ENCODE measurements around the gene ATP2C2. TPM values are rescaled to one million over a fixed set of nuclear protein-coding genes. Genes with fewer than 3 reads are reported as not detected.

ATP2C2 gene
- not detected for polyA plus RNA-seq (2012; ENCODE audit: low read depth, missing spikeins)

GRCh38 chr16:84368308-84368996, at the start of gene ATP2C2:
Gene ATP2C2, plus strand, starts transcription at chr16:84368538. Its CDS starts 78 bp downstream, at chr16:84368616.
- FAIRE-seq (no peak), DNase-seq (ENCODE audit: insufficient read length, low spot score) (no peak)
- TF ChIP-seq SPI1 (IDR thresholded peaks at IDR 0.05; ENCODE audit: low read depth, low read length) (no peak), POLR2A (IDR thresholded peaks at IDR 0.05; ENCODE audit: low read depth, low read length) (no peak), POLR2AphosphoS5 (IDR thresholded peaks at IDR 0.05; ENCODE audit: low read depth, low read length) (no peak), PAX5 (IDR thresholded peaks at IDR 0.05; ENCODE audit: insufficient read depth, low read length, severe bottlenecking) (no peak), POU2F2 (IDR thresholded peaks at IDR 0.05; ENCODE audit: low read depth, low read length) (no peak), TAF1 (IDR thresholded peaks at IDR 0.05; ENCODE audit: low read depth, low read length) (no peak)

GRCh38 chr16:84319146-84319760, 49.1 kb upstream of the ATP2C2 start:
- TF ChIP-seq TAF1 (IDR thresholded peaks at IDR 0.05; ENCODE audit: low read depth, low read length) (no peak), SPI1 (IDR thresholded peaks at IDR 0.05; ENCODE audit: low read depth, low read length) (no peak), POU2F2 (IDR thresholded peaks at IDR 0.05; ENCODE audit: low read depth, low read length) (no peak), PAX5 (IDR thresholded peaks at IDR 0.05; ENCODE audit: insufficient read depth, low read length, severe bottlenecking) (no peak), POLR2AphosphoS5 (IDR thresholded peaks at IDR 0.05; ENCODE audit: low read depth, low read length) (no peak), POLR2A (IDR thresholded peaks at IDR 0.05; ENCODE audit: low read depth, low read length) (no peak)
- no peak for DNase-seq (ENCODE audit: insufficient read length, low spot score)
- no peak for FAIRE-seq

- DNase-seq (ENCODE audit: insufficient read length, low spot score) = no peak
- TF ChIP-seq SPI1 (IDR thresholded peaks at IDR 0.05; ENCODE audit: low read depth, low read length) (no peak), POLR2AphosphoS5 (IDR thresholded peaks at IDR 0.05; ENCODE audit: low read depth, low read length) (no peak), POU2F2 (IDR thresholded peaks at IDR 0.05; ENCODE audit: low read depth, low read length) (no peak), POLR2A (IDR thresholded peaks at IDR 0.05; ENCODE audit: low read depth, low read length) (no peak), PAX5 (IDR thresholded peaks at IDR 0.05; ENCODE audit: insufficient read depth, low read length, severe bottlenecking) (no peak), TAF1 (IDR thresholded peaks at IDR 0.05; ENCODE audit: low read depth, low read length) (no peak)
- no peak for FAIRE-seq
Measured at GRCh38 chr16:84320511-84320910, 47.8 kb upstream of the ATP2C2 start.

- TF ChIP-seq POU2F2 (IDR thresholded peaks at IDR 0.05; ENCODE audit: low read depth, low read length) = no peak
- TF ChIP-seq POLR2AphosphoS5 (IDR thresholded peaks at IDR 0.05; ENCODE audit: low read depth, low read length) = no peak
- TF ChIP-seq POLR2A (IDR thresholded peaks at IDR 0.05; ENCODE audit: low read depth, low read length) = no peak
- no peak for DNase-seq (ENCODE audit: insufficient read length, low spot score)
- no peak for FAIRE-seq
Measured at GRCh38 chr16:84321932-84322331, 46.4 kb upstream of the ATP2C2 start.

GRCh38 chr16:84322749-84323148, 45.6 kb upstream of the ATP2C2 start:
- FAIRE-seq (no peak), DNase-seq (ENCODE audit: insufficient read length, low spot score) (no peak)
- TF ChIP-seq POLR2AphosphoS5 (IDR thresholded peaks at IDR 0.05; ENCODE audit: low read depth, low read length) (no peak), POU2F2 (IDR thresholded peaks at IDR 0.05; ENCODE audit: low read depth, low read length) (no peak), POLR2A (IDR thresholded peaks at IDR 0.05; ENCODE audit: low read depth, low read length) (no peak), SPI1 (IDR thresholded peaks at IDR 0.05; ENCODE audit: low read depth, low read length) (no peak), TAF1 (IDR thresholded peaks at IDR 0.05; ENCODE audit: low read depth, low read length) (no peak), PAX5 (IDR thresholded peaks at IDR 0.05; ENCODE audit: insufficient read depth, low read length, severe bottlenecking) (no peak)

- FAIRE-seq = no peak
- DNase-seq (ENCODE audit: insufficient read length, low spot score) = no peak
- no peak for TF ChIP-seq POU2F2 (IDR thresholded peaks at IDR 0.05; ENCODE audit: low read depth, low read length)
- TF ChIP-seq POLR2A (IDR thresholded peaks at IDR 0.05; ENCODE audit: low read depth, low read length) = no peak
- no peak for TF ChIP-seq PAX5 (IDR thresholded peaks at IDR 0.05; ENCODE audit: insufficient read depth, low read length, severe bottlenecking)
- TF ChIP-seq POLR2AphosphoS5 (IDR thresholded peaks at IDR 0.05; ENCODE audit: low read depth, low read length) = no peak
- no peak for TF ChIP-seq SPI1 (IDR thresholded peaks at IDR 0.05; ENCODE audit: low read depth, low read length)
- TF ChIP-seq TAF1 (IDR thresholded peaks at IDR 0.05; ENCODE audit: low read depth, low read length) = no peak
Measured at GRCh38 chr16:84323606-84324005, 44.7 kb upstream of the ATP2C2 start.

- no peak for FAIRE-seq
- no peak for TF ChIP-seq POLR2AphosphoS5 (IDR thresholded peaks at IDR 0.05; ENCODE audit: low read depth, low read length)
- TF ChIP-seq TAF1 (IDR thresholded peaks at IDR 0.05; ENCODE audit: low read depth, low read length) = no peak
- TF ChIP-seq SPI1 (IDR thresholded peaks at IDR 0.05; ENCODE audit: low read depth, low read length) = no peak
- TF ChIP-seq POLR2A (IDR thresholded peaks at IDR 0.05; ENCODE audit: low read depth, low read length) = no peak
- no peak for TF ChIP-seq POU2F2 (IDR thresholded peaks at IDR 0.05; ENCODE audit: low read depth, low read length)
- no peak for TF ChIP-seq PAX5 (IDR thresholded peaks at IDR 0.05; ENCODE audit: insufficient read depth, low read length, severe bottlenecking)
- no peak for DNase-seq (ENCODE audit: insufficient read length, low spot score)
Measured at GRCh38 chr16:84324434-84325262, 43.7 kb upstream of the ATP2C2 start.

- TF ChIP-seq POU2F2 (IDR thresholded peaks at IDR 0.05; ENCODE audit: low read depth, low read length) (no peak), PAX5 (IDR thresholded peaks at IDR 0.05; ENCODE audit: insufficient read depth, low read length, severe bottlenecking) (no peak), POLR2A (IDR thresholded peaks at IDR 0.05; ENCODE audit: low read depth, low read length) (no peak), SPI1 (IDR thresholded peaks at IDR 0.05; ENCODE audit: low read depth, low read length) (no peak)
- FAIRE-seq = no peak
- no peak for DNase-seq (ENCODE audit: insufficient read length, low spot score)
Measured at GRCh38 chr16:84326545-84326944, 41.8 kb upstream of the ATP2C2 start.

GRCh38 chr16:84327926-84328505, 40.3 kb upstream of the ATP2C2 start:
- DNase-seq (ENCODE audit: insufficient read length, low spot score) = no peak
- TF ChIP-seq PAX5 (IDR thresholded peaks at IDR 0.05; ENCODE audit: insufficient read depth, low read length, severe bottlenecking) (no peak), POU2F2 (IDR thresholded peaks at IDR 0.05; ENCODE audit: low read depth, low read length) (no peak), SPI1 (IDR thresholded peaks at IDR 0.05; ENCODE audit: low read depth, low read length) (no peak), POLR2A (IDR thresholded peaks at IDR 0.05; ENCODE audit: low read depth, low read length) (no peak), TAF1 (IDR thresholded peaks at IDR 0.05; ENCODE audit: low read depth, low read length) (no peak), POLR2AphosphoS5 (IDR thresholded peaks at IDR 0.05; ENCODE audit: low read depth, low read length) (no peak)
- FAIRE-seq = no peak
